Stimulated activated CD8-positive, alpha-beta memory T cell treated with anti-CD3 and anti-CD28 coated beads, Interleukin-2, amount 100 ng/mL, for 48 hours (primary cell): ENCODE measurements around the gene MAGI1.

Experiments used
- DNase-seq, 2 donors: peaks; one replicate each; pipeline ENCODE4 v3.0.0-alpha.2; 2020; ENCODE audit warnings: low read depth in 2 of 2

MAGI1 gene

DNA sequence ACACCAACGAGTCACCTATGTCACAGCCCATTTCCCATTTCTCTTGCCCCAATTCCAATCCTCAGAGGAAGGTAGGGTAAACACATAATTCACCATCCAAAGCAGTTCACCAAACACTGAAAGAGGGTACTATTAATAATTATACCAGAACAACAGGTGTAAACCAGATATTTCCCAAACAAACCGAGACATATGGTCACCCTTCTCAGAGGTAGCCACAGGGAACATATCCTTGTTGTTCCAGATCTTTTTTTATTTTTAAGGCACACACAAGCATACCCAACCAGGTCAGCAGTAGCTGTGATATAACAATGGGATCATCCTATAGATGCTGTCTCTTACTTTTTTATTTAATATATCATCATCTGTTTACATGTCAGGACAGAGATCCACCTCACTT, 24.7 kb downstream of the MAGI1 start:
- DNase-seq: no peak

DNA sequence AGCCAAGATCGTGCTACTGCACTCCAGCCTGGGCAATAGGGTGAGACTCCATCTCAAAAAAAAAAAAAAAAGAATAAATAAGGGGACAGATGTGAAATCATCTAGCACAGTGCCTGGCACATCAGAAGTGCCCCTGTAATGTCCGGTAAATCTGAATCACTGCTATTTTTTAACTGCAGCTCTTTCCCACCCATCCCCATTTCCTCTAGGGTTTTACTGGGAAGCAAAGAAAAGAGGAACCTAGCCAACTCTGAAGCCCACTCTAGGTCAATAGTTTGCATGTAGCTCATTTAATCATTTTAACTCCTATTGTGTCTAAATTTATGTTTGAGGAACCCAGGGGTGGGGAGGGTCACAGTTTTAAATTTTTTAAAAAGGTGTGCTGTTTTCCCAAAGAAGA, 26.0 kb downstream of the MAGI1 start:
- DNase-seq: no peak

DNA sequence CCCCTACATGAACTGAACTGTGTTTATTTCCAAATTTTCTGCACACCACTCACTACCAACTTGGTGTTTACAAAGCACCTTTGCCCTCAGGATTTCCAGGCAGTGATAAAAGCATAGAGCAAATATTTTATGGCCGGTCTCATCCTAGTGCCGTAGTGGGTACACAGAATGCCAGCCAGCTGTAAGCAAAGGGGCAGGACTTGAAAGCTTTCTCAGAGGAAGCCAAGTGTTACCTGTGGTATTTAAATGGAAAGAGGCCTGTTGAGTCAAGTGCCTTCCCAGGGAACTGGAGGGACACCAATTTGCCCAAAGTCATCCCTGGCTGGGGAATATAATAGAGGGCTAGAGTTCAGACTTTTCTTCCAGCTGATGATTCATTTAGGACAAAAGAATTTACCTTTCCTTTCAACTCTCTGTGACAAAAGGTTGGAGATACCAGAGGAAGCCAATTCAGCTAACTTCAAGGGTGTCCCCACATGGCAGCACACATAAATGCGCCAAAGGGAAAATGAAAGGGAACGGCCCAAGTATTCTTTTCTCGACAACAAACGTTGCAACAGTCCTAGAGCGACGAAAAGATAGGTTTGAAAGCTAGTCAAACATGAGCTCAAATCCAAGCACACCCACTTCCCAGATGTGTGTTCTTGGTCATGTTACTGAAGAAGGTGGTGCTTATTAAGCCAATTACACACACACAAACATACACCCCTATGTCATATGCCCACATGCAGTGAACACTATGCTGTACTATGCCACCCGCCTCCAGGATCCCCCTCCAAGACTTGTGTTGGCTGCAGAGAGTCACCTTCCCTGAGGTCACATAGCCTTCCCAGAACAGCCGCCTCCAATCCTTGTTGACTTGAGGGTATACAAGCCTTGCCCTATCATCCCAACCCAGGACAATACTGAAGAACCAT, 27.7 kb downstream of the MAGI1 start:
- no peak for DNase-seq

DNA sequence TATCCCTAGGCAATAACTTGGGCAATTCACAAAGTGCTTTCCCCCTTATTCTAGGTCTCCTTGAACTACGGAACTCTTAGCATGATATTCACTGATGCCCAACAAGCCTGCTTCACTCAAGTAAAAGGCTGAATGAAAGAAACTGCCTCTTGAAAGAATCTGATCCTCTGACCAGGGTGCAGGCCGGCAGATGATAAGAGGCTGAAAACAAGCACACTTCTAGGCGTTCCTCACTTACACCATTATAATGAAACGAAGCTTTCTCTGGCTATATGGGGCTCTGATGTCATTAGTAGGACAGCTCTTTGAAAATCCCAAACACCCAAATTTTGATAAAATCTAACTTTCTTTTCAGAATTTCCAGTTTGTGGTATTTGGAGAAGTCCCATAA, 28.4 kb downstream of the MAGI1 start:
- no peak for DNase-seq

DNA sequence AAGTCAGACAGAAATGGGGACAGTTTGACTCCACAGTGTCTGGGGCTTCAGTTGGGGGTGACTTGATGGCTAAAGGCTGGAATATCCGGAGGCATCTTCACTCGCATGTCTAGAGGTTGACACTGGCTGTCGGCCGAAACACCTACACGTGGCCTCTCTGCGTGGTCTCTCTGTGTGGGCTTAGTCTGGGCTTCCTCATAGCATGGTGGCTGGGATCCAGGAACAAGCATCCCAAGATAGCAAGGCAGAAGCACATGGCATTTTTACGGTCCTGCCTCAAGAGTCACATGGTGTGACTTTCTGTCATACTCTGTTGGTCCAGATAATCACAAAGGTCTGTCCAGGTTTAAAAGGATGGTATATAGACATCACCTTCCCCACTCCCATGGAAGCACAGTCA, 34.5 kb downstream of the MAGI1 start:
- DNase-seq: no peak

DNA sequence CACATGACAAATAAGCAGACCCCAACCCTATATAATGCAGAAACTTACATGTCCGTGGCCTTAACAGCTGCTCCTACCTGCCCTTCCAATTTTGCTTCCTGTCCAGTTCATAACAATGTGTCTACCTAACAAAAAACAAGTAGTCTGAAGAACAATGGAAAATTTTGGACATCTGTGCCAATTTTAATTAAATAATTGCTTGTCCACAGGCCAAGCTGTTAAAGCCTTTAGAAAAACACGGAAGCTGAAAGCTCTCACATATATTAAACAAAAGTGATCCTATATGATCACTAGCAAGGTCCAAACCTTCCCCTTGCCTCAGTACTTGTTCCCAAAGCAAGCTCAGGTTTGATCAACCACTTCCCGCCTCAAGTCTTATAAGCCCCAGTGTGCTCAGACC, 37.1 kb downstream of the MAGI1 start:
- no peak for DNase-seq

DNA sequence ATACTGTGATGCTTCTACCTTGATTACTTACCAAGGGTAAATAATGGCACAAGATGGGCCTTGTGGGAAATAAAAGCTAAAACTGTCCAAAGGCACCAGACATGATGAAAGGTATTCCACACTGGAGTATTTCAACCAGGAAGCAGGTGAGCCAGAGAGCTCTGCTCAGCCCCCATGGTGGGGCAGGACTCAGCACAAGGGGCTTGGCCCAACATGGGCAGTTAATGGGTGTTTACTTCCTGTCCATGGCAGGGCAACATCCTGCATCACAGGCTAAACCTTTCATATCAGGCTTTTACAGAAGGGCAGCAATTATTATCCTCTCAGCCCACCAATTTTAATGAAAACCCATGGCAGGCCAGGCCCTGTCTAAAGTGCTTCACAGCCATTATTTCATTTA, 38.2 kb downstream of the MAGI1 start:
- no peak for DNase-seq

DNA sequence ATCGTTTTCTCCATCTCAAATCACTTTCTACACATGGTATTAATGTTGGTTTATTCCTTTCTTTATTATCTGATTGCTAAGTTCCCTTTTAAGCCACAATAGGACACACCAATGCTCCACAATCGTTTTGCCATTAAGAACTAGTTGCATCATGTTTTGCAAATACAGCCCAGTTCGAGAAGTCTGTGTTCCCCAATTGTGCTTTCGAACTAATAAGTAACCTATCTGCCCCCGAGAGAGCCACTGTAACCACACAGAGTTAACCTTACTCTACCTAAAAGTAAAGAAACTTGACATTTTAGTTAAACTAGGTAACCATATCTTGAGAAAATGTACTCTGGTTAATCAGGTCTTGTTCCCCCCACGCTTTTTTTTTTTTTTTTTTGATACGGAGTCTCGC, 39.1 kb downstream of the MAGI1 start:
- DNase-seq: no peak

DNA sequence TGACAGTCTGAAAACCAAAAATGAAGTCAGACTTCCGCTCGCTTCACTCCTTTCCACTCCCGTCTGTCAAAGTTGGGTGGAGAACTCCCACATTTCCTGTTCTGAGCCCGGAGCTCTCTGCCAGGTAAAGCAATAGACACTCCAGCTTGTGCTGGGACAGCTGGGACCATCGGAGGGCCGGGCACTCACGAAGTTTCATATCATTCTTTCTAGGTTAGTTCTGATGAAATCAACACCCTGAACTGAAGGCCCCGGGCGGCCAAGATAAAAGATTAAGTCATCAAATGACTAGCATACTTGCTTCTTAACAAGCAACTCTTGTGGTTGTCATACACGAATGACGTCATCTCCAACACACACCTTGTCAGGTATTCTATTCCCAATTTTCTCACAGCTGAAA, 42.1 kb downstream of the MAGI1 start:
- no peak for DNase-seq

DNA sequence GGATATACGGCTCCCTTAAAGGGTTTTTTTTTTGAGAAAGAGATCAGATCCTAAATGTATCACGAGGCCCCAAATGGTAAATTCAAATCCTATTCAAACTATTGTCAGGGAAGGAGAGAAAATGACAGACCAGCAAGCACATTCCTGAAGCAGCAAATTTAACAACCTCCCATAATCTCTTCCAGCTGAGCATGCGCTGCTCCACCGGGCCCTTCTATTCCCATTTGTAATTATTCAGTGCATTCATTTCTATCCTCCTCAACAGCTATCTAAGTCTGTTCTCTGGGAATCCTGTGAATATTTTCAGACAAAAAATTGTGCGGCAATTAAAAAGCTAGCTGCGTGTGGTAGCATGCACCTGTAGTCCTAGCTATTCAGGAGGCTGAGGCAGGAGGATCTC, 43.2 kb downstream of the MAGI1 start:
- DNase-seq: no peak

DNA sequence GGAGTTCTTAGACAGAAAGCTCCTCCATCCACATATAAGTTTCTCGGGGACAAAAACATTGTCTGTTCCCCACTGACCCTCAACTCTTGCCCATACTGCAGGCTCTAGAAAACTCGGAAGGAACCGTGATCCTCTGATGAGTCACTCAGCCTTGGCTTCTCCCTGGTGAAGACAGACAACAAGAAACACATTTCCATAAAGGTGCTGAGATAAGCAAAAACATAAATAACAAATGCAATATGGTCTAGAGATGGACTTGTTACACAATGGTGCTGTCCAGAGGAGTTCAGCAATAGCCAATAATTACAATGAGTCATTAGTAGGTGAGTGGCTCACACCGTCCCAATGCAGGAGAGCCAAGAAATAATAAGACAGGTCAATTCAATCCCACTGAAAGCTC, 43.7 kb downstream of the MAGI1 start:
- no peak for DNase-seq

DNA sequence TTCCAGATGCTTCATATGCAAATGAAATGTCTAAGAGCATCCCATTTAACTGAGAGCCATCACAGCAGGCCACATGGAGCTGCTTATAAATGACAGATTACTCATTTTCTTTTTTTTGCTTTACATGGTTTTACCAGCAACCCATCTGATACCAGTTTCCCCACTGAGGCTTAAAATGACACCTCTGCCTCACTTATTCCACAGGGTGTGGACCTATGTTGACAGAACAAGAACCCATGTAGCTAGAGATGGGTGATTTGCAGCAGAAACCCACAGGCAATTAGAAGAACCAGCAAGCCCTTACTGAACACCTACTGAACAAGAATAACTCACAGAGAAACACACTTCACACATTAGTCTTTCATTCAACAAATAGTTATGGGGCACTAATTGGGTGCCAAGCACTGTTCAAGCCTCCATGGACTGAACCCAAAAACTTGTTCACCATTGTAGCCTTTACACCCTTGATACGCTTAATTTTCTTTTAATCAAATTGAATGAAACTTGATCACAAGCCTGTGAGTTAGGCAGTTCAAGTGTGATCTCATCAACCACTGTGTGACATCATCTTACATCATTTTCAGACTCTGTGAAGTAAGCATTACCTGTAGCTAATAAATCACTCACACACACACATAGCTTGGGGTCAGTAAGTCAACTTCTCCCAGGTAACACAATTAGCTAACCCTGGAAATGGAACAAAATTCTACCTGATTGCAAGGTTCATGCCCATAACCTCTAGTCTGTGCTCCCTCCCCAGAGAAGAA, 45.4 kb downstream of the MAGI1 start:
- no peak for DNase-seq

DNA sequence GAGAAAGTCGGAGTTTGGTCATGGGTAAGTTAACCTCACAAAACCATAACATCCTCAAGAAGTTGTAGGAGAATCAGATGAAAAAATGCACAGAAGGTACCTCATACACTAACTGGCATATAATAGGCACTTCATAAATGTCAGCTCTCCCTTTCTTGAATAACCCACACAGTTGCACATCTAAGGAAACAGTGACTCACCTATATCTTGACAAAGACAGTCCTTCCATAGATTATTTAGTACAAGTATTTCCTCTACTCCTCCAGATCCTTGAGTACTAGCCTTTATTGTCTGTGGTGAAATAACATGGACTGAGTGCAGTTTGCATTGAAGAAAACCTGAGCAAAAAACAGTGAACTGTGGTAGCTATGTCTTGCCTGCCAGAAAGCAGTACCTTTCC, 46.6 kb downstream of the MAGI1 start:
- DNase-seq: no peak

DNA sequence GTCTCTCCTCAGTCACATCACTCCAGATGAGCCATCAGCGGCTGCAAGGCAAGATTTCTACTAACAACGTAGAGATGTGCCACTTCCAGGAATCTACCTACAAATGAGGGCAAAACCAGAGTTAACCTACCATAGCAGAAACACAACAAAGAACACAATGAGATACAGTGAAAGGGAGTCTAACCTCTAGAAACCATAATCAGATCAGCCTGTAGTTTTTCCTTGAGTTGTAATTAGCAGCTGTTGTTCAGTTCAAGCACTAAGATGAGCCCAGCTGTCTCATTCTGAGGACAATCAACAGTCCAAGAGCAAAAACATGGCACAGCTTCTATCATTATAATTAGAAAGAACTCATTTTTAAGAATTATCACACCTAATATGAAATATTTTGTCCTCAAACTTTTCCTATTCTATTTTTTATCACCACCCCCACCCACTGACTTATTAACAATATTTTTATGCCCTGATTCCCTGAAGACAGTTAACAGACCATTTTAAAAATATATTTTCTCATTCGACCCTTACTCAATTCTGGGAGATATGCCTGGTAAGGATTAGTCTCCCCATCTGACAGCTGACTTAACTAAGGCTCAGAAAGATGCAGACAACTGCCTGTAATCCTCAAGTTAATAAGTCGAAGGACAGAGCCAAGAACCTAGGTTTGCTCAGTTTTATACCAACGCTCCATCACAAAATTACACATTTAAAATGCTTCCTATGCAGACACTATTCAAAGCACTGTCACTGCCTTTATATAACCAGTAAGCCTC, 50.1 kb downstream of the MAGI1 start:
- no peak for DNase-seq

DNA sequence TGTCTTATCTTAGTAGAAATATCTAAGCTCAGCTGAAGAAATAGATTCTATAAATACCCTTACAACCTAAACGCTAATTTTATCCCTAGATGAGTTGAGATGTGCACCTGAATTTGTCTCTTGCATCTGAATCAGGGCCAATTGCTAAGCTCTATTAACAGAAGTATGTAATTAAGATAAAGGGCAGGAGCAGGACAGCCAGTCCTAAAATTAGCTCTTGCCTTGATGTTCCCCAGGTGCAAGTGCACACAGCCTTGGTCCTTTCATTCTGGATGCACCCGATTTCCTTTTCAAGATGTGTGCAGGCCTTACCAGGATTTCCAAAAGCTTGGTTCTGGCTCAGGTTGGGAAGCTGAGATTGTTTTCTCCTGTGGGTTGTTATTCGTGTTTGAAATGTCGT, 52.4 kb downstream of the MAGI1 start:
- no peak for DNase-seq

DNA sequence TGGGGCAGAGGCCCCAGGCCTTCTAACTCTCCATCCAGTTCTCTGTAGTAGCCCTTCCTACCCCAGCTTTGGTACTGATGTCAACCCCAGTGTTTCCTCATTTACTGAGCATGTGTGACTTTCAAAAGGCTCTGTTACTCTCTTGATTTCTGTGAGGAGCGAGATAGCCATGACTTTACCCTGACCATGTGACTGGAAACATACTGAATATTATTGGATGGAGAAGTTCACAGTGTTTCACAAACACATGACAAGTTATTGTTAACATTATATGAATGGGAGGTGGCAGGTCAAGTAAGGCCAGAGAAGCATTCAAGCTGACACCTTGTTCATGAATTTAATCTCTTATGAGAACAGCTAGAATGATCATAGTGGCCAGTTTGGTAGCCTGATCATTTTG, 53.7 kb downstream of the MAGI1 start:
- no peak for DNase-seq

DNA sequence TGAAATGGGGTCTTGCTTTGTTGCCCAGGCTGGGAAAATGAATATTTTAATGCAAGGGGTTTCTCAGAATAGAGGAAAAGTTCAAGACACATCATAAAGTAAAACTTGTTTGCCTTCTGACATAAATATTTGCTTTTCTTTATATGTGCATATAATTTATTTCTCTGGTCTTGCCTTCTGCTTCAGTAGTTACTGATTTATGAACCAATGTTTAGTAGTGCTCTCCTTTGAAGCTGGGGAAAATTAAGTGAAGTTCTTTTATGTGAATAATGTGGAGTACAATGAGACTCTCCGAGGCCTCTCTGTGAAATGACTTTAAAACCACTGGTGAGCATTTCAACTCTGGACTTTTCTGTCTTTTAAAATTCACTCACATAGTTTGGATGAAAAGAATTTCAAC, 55.6 kb downstream of the MAGI1 start:
- no peak for DNase-seq

DNA sequence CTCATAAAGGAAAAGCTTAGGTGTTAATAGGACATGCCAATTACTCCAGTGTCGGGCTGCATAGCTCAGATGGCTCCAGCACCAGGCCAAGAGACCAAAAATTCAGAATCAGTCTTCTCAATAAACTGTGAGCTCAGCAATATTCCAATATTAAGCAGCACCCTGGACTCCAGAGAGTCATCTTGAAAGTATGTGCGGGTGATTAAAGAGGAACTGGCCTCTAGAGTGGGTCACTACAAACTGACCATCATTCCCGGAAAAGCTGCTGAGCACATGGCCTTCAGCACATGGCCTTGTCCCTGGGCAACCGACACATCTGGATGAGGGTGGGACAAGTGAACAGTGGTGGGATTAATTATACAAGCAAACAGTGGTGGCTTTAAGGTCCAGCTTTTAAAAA, 59.0 kb downstream of the MAGI1 start:
- DNase-seq: no peak

DNA sequence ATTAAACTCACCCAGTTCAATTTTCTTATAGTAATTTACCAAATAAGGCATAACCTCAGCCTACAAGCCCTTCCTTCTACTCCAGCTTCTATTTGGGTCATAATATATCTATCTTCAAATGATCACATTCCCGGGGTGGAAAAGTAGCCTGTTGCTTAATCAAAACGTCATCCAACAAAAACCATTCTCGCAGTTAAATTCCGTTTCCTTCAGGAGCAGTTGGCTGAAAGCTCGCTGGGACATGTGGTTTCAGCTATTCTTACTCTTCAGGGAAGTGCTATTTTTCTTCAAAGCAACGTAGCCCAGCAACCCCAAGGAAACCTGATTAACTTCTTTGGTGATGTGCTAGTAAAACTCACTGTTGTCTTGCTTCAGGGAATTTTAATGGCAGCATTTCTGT, 59.6 kb downstream of the MAGI1 start:
- DNase-seq: no peak

DNA sequence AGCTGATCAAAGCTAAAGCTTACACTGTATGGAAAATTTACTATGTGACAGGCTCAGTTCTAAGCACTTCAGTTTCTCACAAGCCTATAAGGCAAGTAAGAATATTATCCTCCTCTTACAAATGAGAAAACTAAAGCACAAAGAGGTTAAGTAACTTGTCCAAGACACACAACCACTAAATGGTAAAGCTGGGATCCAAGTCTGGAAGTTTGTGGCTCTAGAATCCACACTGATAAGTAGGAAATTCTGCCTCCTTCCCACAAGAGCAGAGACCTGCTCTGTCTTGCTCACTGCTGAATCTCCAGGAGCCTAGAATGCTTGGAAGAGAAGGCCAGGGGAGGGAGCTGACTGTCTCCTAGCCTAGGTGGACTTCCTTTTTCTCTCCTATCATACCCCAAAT, 60.6 kb downstream of the MAGI1 start:
- DNase-seq: no peak

DNA sequence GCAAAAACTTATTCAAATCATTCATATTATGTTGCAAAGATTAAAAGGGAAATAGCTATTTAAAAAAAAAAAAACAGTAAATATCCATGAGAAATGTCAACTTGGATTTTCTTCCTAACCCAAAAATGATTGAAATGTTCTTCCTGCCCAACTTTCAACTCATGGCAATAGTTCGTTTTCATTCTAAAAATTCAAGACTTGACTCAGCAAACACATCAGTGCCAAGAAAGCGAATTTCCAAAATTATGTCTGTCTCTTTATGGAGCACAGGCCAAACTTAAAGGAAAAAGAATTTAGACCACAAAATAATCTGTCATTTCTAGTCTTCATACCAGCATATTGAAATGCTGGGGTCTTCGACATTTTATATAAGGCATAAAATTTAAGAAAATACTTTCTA, 63.7 kb downstream of the MAGI1 start:
- DNase-seq: no peak

DNA sequence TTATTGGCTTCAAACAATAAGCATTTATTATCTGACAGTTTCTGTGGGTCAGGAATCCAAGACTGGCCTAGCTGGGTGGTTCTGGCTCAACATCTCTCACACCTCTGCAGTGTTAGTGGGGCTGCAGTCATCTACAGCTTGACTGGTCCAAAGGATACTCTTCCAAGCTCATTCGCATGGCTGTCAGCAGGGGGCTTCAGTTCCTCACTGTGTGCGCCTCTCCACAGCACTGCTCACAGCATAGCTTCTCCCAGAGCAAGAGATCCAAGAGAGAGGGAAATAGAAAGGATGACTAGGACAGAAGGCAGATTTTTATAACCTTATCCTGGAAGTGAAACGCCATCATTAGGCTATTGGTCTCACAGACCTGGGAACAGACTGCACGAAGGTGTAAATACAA, 64.2 kb downstream of the MAGI1 start:
- DNase-seq: no peak

DNA sequence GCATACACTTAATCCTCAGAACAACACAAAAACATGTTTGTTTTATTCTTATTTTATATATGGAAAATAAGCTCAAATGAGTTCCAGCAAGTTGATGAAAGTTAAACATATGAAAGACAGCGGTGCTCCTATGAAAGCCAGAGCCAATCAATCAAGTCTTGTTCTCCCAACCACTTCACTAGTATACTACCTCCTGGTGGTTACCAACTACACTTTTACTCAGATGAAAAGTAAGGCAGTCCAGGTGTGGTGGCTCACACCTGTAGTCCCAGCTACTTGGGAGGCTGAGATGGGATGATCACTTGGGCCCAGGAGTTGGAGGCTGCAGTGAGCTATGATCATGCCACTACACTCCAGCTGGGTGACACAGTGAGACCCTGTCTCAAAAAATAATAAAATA, 66.0 kb downstream of the MAGI1 start:
- no peak for DNase-seq
